ENCODE results near the gene LGMN. TPM values are rescaled to one million over a fixed set of nuclear protein-coding genes. Genes with fewer than 3 reads are reported as not detected.

Gene LGMN
- polyA plus RNA-seq, 6 donors from 2014 or later, result 9.1 to 22.1 (median 13.2) TPM

DNA sequence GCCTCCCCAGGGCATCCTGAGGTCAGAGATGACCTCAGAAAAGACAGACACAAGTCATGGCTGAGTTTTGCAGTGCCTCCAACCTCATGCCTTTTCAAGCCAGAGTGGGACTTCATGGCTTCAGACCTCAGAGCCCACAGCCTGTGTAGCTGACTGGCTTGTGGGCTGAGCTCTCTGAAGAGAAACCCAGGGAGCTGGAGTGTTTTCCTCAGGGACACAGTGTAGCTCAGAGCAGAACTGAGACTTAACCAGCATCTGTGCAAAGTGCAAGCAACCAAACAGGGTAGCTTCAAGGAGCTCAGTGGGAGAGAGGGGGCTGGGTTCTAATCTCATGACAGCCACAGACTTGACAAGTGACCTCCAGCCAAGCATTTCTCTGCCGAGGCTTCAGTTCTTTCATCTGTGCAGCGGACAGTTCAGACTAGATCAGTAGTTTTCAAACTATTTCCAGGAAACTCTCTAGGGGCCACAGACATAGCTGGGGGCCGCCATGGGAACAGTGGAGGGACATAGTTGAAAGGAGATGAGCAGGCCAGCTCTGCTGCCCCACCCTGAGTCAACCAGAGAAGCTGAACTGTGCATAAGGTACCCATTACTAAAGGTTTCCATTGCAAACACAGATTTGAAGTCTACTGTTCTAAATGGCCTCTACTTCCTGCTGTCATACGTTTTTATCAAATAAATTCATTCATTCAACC is 80.0 kb downstream of the LGMN start:
- no peaks in the 10 kb centered on the region for H3K9me3 Mint-ChIP-seq
- peak overlapping the region in 6 of 8 donors; percentile 14 to 58 (median 34) for H3K4me3 Mint-ChIP-seq
- peak overlapping the region; percentile 56 to 99 (median 70) for H3K27ac Mint-ChIP-seq
- DNase-seq (no peak), ATAC-seq (ENCODE audit: low read depth in 2 of 2) (no peak)
- H3K36me3 Mint-ChIP-seq, result peaks cover 7 to 23% of the 10 kb centered on the region in 2 donors
- peaks cover 66 to 85% (median 80%) of the 10 kb centered on the region in 3 donors for H3K4me1 Mint-ChIP-seq
- no peaks in the 10 kb centered on the region for H3K27me3 Mint-ChIP-seq

DNA sequence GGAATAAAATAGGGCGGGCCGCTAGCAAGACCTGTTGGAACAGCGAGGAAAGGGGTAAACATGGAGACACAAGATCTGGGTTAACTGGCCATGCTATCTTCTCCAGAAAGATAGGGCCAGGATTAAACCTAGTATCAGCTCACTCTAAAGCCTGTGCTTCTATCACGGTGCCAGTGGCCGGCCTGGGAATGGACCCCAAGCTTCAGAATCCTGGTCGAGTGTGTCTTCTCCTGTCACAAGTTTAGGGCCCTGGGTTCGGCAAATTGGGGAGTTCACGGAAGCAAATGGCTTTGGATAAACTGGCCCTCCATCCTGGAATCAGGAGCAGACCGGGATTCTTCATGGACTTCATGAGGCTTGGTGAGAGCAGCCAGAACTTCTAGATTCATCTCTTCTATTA is 82.2 kb downstream of the LGMN start:
- H3K27me3 Mint-ChIP-seq, result no peaks in the 10 kb centered on the region
- peaks cover 18 to 35% of the 10 kb centered on the region in 2 donors for H3K36me3 Mint-ChIP-seq
- no peaks in the 10 kb centered on the region for H3K9me3 Mint-ChIP-seq
- no peak for ATAC-seq (ENCODE audit: low read depth in 2 of 2)
- H3K4me1 Mint-ChIP-seq, result peaks cover 75 to 99% (median 92%) of the 10 kb centered on the region in 3 donors
- H3K27ac Mint-ChIP-seq, result peak overlapping the region; percentile 94 to 100 (median 98)
- peak overlapping the region; percentile 67 to 94 (median 82) for H3K4me3 Mint-ChIP-seq
- no peak for DNase-seq

- no peaks in the 10 kb centered on the region for H3K9me3 Mint-ChIP-seq
- peaks cover 18 to 39% of the 10 kb centered on the region in 2 donors for H3K36me3 Mint-ChIP-seq
- peak overlapping the region; percentile 67 to 94 (median 82) for H3K4me3 Mint-ChIP-seq
- ATAC-seq (ENCODE audit: low read depth in 2 of 2) (peak; percentile 68 to 69), DNase-seq (peak; percentile 74)
- no peaks in the 10 kb centered on the region for H3K27me3 Mint-ChIP-seq
- H3K27ac Mint-ChIP-seq, result peak overlapping the region; percentile 94 to 100 (median 98)
- H3K4me1 Mint-ChIP-seq, result peaks cover 75 to 96% (median 88%) of the 10 kb centered on the region in 3 donors
Measured at GRCh38 chr14:92665661-92666110, 82.7 kb downstream of the LGMN start.

GRCh38 chr14:92663049-92663448 is 85.4 kb downstream of the LGMN start:
- ATAC-seq (ENCODE audit: low read depth in 2 of 2) (no peak), DNase-seq (no peak)
- H3K9me3 Mint-ChIP-seq, result no peaks in the 10 kb centered on the region
- peak overlapping the region in 3 of 8 donors; percentile 22 to 73 (median 68) for H3K4me3 Mint-ChIP-seq
- H3K27me3 Mint-ChIP-seq, result no peaks in the 10 kb centered on the region
- H3K4me1 Mint-ChIP-seq, result peaks cover 81 to 96% (median 87%) of the 10 kb centered on the region in 3 donors
- peaks cover 24 to 48% of the 10 kb centered on the region in 2 donors for H3K36me3 Mint-ChIP-seq
- H3K27ac Mint-ChIP-seq, result peak overlapping the region in 5 of 6 donors; percentile 87 to 100 (median 93)

DNA sequence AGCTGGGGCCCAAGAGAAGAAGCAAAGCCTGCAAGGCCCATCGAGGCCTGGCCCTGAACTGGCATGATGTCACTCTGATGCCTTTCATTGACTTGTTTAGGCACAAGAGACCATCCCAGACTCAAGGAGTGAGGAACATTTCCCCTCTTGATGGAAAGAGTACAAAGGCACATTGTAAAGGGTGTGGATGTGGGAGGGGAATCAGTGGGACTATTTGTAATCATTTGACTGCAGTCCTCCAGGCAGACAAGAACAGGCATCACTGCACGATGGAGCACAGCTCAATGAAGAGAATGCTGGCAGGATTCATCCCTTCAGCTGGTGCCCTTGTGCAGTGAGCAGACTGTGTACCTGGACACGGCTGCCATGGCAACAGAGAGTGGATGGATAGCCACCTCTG is 87.9 kb downstream of the LGMN start:
- peak overlapping the region in 5 of 6 donors; percentile 79 to 99 (median 86) for H3K27ac Mint-ChIP-seq
- peaks cover 29 to 61% of the 10 kb centered on the region in 2 donors for H3K36me3 Mint-ChIP-seq
- peaks cover 88 to 97% (median 92%) of the 10 kb centered on the region in 3 donors for H3K4me1 Mint-ChIP-seq
- ATAC-seq (ENCODE audit: low read depth in 2 of 2) (no peak), DNase-seq (no peak)
- H3K4me3 Mint-ChIP-seq, result peak overlapping the region in 4 of 8 donors; percentile 60 to 99 (median 80)
- no peaks in the 10 kb centered on the region for H3K9me3 Mint-ChIP-seq
- no peaks in the 10 kb centered on the region for H3K27me3 Mint-ChIP-seq

GRCh38 chr14:92659765-92660561 is 88.5 kb downstream of the LGMN start:
- no peaks in the 10 kb centered on the region for H3K9me3 Mint-ChIP-seq
- peak overlapping the region; percentile 32 to 100 (median 71) for H3K4me3 Mint-ChIP-seq
- H3K4me1 Mint-ChIP-seq, result peaks cover 90 to 97% (median 92%) of the 10 kb centered on the region in 3 donors
- peaks cover 31 to 66% of the 10 kb centered on the region in 2 donors for H3K36me3 Mint-ChIP-seq
- ATAC-seq (ENCODE audit: low read depth in 2 of 2) (peak; percentile 78 to 83), DNase-seq (peak; percentile 51)
- peak overlapping the region; percentile 66 to 99 (median 89) for H3K27ac Mint-ChIP-seq
- no peaks in the 10 kb centered on the region for H3K27me3 Mint-ChIP-seq

GRCh38 chr14:92658684-92659083 is 89.7 kb downstream of the LGMN start:
- no peaks in the 10 kb centered on the region for H3K9me3 Mint-ChIP-seq
- ATAC-seq (ENCODE audit: low read depth in 2 of 2) (no peak), DNase-seq (no peak)
- peak overlapping the region; percentile 61 to 99 (median 92) for H3K27ac Mint-ChIP-seq
- peak overlapping the region in 7 of 8 donors; percentile 32 to 100 (median 71) for H3K4me3 Mint-ChIP-seq
- H3K27me3 Mint-ChIP-seq, result no peaks in the 10 kb centered on the region
- H3K4me1 Mint-ChIP-seq, result peaks cover 89 to 97% (median 92%) of the 10 kb centered on the region in 3 donors
- peaks cover 30 to 66% of the 10 kb centered on the region in 2 donors for H3K36me3 Mint-ChIP-seq

- ATAC-seq (ENCODE audit: low read depth in 2 of 2), result no peak
- Mint-ChIP-seq H3K9me3 (no peaks in the 10 kb centered on the region), H3K36me3 (peaks cover 33 to 70% of the 10 kb centered on the region in 2 donors)
Measured at GRCh38 chr14:92658160-92658559, 90.3 kb downstream of the LGMN start.

DNA sequence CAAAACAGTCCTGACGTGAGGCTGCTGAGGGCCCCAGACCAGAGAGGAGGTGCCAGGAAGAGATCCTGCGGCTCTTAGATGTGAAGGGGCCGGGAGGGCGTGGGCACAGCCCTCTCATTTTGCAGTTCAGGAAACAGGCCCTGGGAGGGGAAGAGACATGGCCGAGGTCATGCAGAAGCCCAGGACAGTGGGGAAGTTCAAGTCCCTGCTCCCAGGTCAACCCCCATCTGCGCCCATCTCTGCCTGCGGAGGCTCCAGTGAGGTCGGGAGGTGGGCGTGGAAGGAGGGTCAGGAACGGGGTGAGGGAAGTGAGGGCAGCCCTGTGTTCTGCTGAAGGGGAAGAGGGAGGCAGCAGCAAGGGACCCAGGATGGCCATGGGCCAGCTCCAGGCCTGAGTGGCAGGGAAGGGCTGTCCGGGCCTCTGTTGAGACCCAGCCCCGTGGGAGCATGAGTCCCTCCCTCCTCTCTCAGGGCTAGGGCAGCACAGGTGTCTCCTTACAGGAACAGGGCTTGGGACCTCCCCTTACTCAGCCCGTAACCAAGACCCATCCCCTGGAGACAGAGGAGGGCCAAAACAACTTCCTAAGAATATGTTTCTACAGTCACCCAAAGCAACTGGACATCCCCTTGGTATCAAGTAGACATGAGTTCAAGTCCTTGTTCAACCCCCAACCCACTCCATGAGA is 90.8 kb downstream of the LGMN start:
- H3K27me3 Mint-ChIP-seq, result no peaks in the 10 kb centered on the region
- DNase-seq, result no peak

More at GRCh38 chr14:92658160-92658559, 90.3 kb downstream of the LGMN start:
- no peaks in the 10 kb centered on the region for H3K27me3 Mint-ChIP-seq
- H3K4me1 Mint-ChIP-seq, result peaks cover 92 to 97% (median 94%) of the 10 kb centered on the region in 3 donors
- H3K27ac Mint-ChIP-seq, result peak overlapping the region; percentile 72 to 99 (median 92)
- no peak for DNase-seq
- H3K4me3 Mint-ChIP-seq, result peak overlapping the region in 7 of 8 donors; percentile 50 to 100 (median 99)

DNA sequence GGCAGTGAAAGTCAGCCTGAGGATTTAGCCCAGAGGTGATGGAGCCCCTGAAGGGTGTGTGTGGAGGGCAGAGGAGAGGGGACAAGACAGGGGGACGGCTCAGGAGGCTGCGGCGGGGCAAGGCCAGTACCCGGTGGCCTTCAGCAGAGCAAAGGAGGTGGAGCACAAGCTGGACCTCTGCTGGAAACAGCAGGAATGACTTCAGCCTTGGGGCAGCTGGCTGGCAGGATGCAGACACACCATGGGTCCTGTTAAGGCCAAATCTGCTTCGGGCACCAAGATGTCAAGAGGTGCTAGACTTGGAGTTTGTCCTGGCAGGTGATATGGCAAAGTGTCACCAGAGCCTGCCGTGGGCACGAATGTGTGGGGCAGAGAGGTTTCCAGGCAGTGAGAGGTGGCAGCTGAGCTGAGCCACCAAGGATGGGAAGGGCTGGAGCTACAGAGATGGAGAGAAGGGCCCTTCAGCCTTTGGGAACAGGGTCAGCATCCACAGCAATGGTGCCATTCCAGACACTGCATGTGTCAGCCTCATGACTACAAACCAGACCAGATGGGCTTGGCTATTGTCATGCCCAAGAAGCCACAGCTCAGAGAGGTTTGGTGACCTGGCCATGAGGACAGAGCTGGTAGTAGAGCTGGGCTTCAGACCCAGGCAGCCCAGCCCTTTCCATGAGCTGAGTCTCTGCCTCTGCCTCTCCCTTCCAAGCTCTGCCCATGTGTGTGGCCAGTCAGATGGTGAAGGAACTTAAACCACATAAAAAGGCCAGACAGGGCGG is 91.9 kb downstream of the LGMN start:
- no peak for ATAC-seq (ENCODE audit: low read depth in 2 of 2)
- Mint-ChIP-seq H3K27me3 (no peaks in the 10 kb centered on the region), H3K4me1 (peaks cover 81 to 89% (median 84%) of the 10 kb centered on the region in 3 donors), H3K27ac (peak overlapping the region; percentile 57 to 99 (median 94)), H3K9me3 (no peaks in the 10 kb centered on the region), H3K36me3 (peaks cover 25 to 63% of the 10 kb centered on the region in 2 donors), H3K4me3 (peak overlapping the region; percentile 69 to 100 (median 99))
- DNase-seq, result no peak

More for the DNA sequence above, 90.8 kb downstream of the LGMN start:
- H3K4me1 Mint-ChIP-seq, result peaks cover 92% of the 10 kb centered on the region in 3 donors
- H3K27ac Mint-ChIP-seq, result peak overlapping the region; percentile 72 to 99 (median 92)
- no peak for ATAC-seq (ENCODE audit: low read depth in 2 of 2)
- H3K36me3 Mint-ChIP-seq, result peaks cover 31 to 73% of the 10 kb centered on the region in 2 donors
- H3K4me3 Mint-ChIP-seq, result peak overlapping the region; percentile 69 to 100 (median 95)
- no peaks in the 10 kb centered on the region for H3K9me3 Mint-ChIP-seq

GRCh38 chr14:92655419-92656201 is 92.8 kb downstream of the LGMN start:
- Mint-ChIP-seq H3K27ac (peak overlapping the region; percentile 79 to 99 (median 94)), H3K27me3 (no peaks in the 10 kb centered on the region), H3K4me3 (peak overlapping the region; percentile 69 to 100 (median 99)), H3K9me3 (no peaks in the 10 kb centered on the region), H3K4me1 (peaks cover 82 to 93% (median 84%) of the 10 kb centered on the region in 3 donors), H3K36me3 (peaks cover 25 to 56% of the 10 kb centered on the region in 2 donors)
- ATAC-seq (ENCODE audit: low read depth in 2 of 2) (no peak), DNase-seq (no peak)

Data from naive B cell (primary cell).